Endothelial cell of umbilical vein (primary cell): ENCODE measurements around the gene RXFP4. TPM values are rescaled to one million over a fixed set of nuclear protein-coding genes. Genes with fewer than 3 reads are reported as not detected.
A peak's percentile ranks its signal among the peaks of the same experiment; 100 is the strongest.

Experiments
- BruUV-seq: library from RNA; stranded (reverse); fragments of 400-500 nt; replicated peaks from 2 replicates; lab custom pipeline; 2021; lab: Mats Ljungman, UMichigan
- CTCF ChIA-PET: fragments of 300-600, 350-600 bp; sonication (Branson Sonifier 250); formaldehyde crosslinking; loops from one replicate; lab custom pipeline; 2021; ENCODE audit warnings: antibody characterized with exemption, inconsistent platforms; lab: Charles Lee
- POLR2A ChIA-PET: fragments of 300-600, 350-600 bp; sonication (Branson Sonifier 250); formaldehyde crosslinking; loops from one replicate; lab custom pipeline; 2021; ENCODE audit warnings: antibody characterized with exemption, inconsistent platforms; lab: Charles Lee
- DNase-seq: peaks from one replicate; pipeline ENCODE4 v3.0.0-alpha.2; 2011; ENCODE audit warnings: low read depth, low spot score
- FAIRE-seq: peaks from 2 replicates; lab custom pipeline; 2011; peaks lifted over from hg19 to GRCh38; lab: Jason Lieb, UNC
- H2AFZ ChIP-seq: 2 replicates; pipeline ENCODE4 v1.6.0; 2012; ENCODE audit warnings: low read depth, low read length, control low read depth, inconsistent platforms
- H3K27ac ChIP-seq: 2 replicates; pipeline ENCODE4 v1.5.1; 2011; ENCODE audit warnings: low read depth, mild to moderate bottlenecking, control low read depth, low read length, moderate library complexity; ENCODE audit not compliant: insufficient read depth
- H3K27me3 ChIP-seq, 2 experiments: 2 replicates each; pipeline versions ENCODE4 v1.6.0 to v1.6.1; 2011; ENCODE audit warnings: low read length in 2 of 2, mixed read lengths in 1 of 2; ENCODE audit not compliant: control insufficient read depth in 2 of 2, insufficient read depth in 2 of 2
- H3K36me3 ChIP-seq, 2 experiments: 2 replicates in 1 of 2; 3 replicates in 1 of 2; pipeline ENCODE4 v1.5.1; 2011; ENCODE audit warnings: low read length in 2 of 2, mild to moderate bottlenecking in 1 of 2, moderate library complexity in 1 of 2; ENCODE audit not compliant: control insufficient read depth in 2 of 2, insufficient read depth in 2 of 2; ENCODE audit errors: extremely low read depth in 1 of 2
- H3K4me1 ChIP-seq: 3 replicates; pipeline ENCODE4 v1.5.1; 2011; ENCODE audit warnings: mild to moderate bottlenecking, low read length; ENCODE audit not compliant: control insufficient read depth, insufficient read depth; ENCODE audit errors: extremely low read depth
- H3K4me2 ChIP-seq: 2 replicates; pipeline ENCODE4 v1.6.1; 2011; ENCODE audit warnings: low read length, control low read depth, mixed read lengths; ENCODE audit not compliant: insufficient read depth
- H3K4me3 ChIP-seq, 3 experiments: fragments of 200-600 bp in 1 of 3; sonication (generic), shearing (Covaris generic) in 1 of 3; replicated peaks in 1 of 3; 2 replicates each; pipeline ENCODE4 v1.5.1; 2011 to 2016; ENCODE audit warnings: control low read depth in 3 of 3, low read length in 3 of 3, mild to moderate bottlenecking in 2 of 3, inconsistent platforms in 1 of 3, low read depth in 1 of 3, moderate library complexity in 1 of 3; ENCODE audit not compliant: insufficient read depth in 1 of 3
- H3K79me2 ChIP-seq: 2 replicates; pipeline ENCODE4 v1.6.0; 2012; ENCODE audit warnings: low read length, inconsistent platforms; ENCODE audit not compliant: control insufficient read depth, insufficient read depth
- H3K9ac ChIP-seq: replicated peaks from 2 replicates; pipeline ENCODE3; 2011; ENCODE audit warnings: low read length, control low read depth; ENCODE audit not compliant: insufficient read depth; ENCODE audit errors: extremely low read depth
- H3K9me1 ChIP-seq: replicated peaks from 3 replicates; pipeline ENCODE4 v1.6.0; 2011; ENCODE audit warnings: mild to moderate bottlenecking, low read length; ENCODE audit not compliant: control insufficient read depth, insufficient read depth; ENCODE audit errors: extremely low read depth
- H3K9me3 ChIP-seq: replicated peaks from 2 replicates; pipeline ENCODE4 v1.5.1; 2012; ENCODE audit warnings: low read length, inconsistent platforms; ENCODE audit not compliant: control insufficient read depth, insufficient read depth
- H4K20me1 ChIP-seq: replicated peaks from 2 replicates; pipeline ENCODE3; 2011; ENCODE audit warnings: mild to moderate bottlenecking, low read length; ENCODE audit not compliant: control insufficient read depth, insufficient read depth; ENCODE audit errors: extremely low read depth
- CTCF ChIP-seq, 2 donors: IDR thresholded peaks; 1 replicate in 1 of 2; 2 replicates in 1 of 2; pipeline ENCODE4 v1.5.1; 2011; ENCODE audit warnings: low read length in 2 of 2, mild to moderate bottlenecking in 2 of 2, moderate library complexity in 2 of 2, control low read depth in 1 of 2, inconsistent platforms in 1 of 2, low read depth in 1 of 2; ENCODE audit not compliant: insufficient read depth in 1 of 2; ENCODE audit errors: extremely low read depth in 1 of 2
- EZH2 ChIP-seq: IDR thresholded peaks from 2 replicates; pipeline ENCODE4 v1.6.1; 2012; ENCODE audit warnings: borderline replicate concordance, low read depth, mild to moderate bottlenecking, moderate library complexity, low read length, inconsistent platforms; ENCODE audit not compliant: severe bottlenecking
- FOS ChIP-seq: IDR thresholded peaks from 2 replicates; pipeline ENCODE4 v1.6.1; 2011; ENCODE audit warnings: mild to moderate bottlenecking, low read length, moderate library complexity, borderline replicate concordance; ENCODE audit not compliant: insufficient read depth
- GATA2 ChIP-seq: IDR thresholded peaks from 2 replicates; pipeline ENCODE4 v1.7.0; 2011; ENCODE audit warnings: low read depth, mild to moderate bottlenecking, moderate library complexity, mixed read lengths, low read length; ENCODE audit not compliant: insufficient read length, insufficient read depth
- JUN ChIP-seq: IDR thresholded peaks from 2 replicates; pipeline ENCODE4 v1.6.1; 2011; ENCODE audit warnings: borderline replicate concordance, low read depth; ENCODE audit not compliant: insufficient read length, insufficient read depth
- MAX ChIP-seq: IDR thresholded peaks from 2 replicates; pipeline ENCODE4 v1.6.1; 2011; ENCODE audit not compliant: insufficient read depth, insufficient read length
- MYC ChIP-seq: IDR thresholded peaks from one replicate; pipeline ENCODE4 v1.6.1; 2011; ENCODE audit warnings: mild to moderate bottlenecking, low read depth, low read length
- POLR2A ChIP-seq: IDR thresholded peaks from 2 replicates; pipeline ENCODE4 v1.6.1; 2012; ENCODE audit warnings: low read depth, mild to moderate bottlenecking, control low read depth, low read length
- POLR2AphosphoS5 ChIP-seq: IDR thresholded peaks from 2 replicates; pipeline ENCODE4 v1.6.1; 2012; ENCODE audit warnings: low read depth, mild to moderate bottlenecking, control low read depth, low read length, moderate library complexity; ENCODE audit not compliant: insufficient read depth
- dilution Hi-C: fragments of 300-500 bp; cut with MboI; formaldehyde crosslinking; loops from one replicate; pipeline ENCODE4 v1.15.0; 2019; ENCODE audit warnings: low sequenced_read_pairs; ENCODE audit not compliant: extremely low pct_ligation_motif_present
- intact Hi-C: fragments of 100-400 bp; cut with micrococcal nuclease; formaldehyde crosslinking; loops from one replicate; pipeline ENCODE4 v1.10.0; 2022
- polyA plus RNA-seq, 4 experiments: library from polyadenylated mRNA; depleted of rRNA in 3 of 4; stranded (reverse) in 3 of 4; unstranded in 1 of 4; fragments of >200 nt; gene quantifications; 2 replicates each; pipeline versions ENCODE4 v1.2.1 to v1.2.3, GENCODE V29; 2011 to 2012; ENCODE audit warnings: missing spikeins in 1 of 4
- total RNA-seq: library from RNA; stranded (reverse); gene quantifications from 2 replicates; pipeline ENCODE4 v1.2.3, GENCODE V29; 2021

The RXFP4 gene
- total and polyA plus RNA-seq, 2 donors (not counting 3 experiments of a cell fraction or from before 2014, with no cell fraction given), result not detected

- intact Hi-C loops, result loop anchor here (1.0 to 10.0 kb wide), 6 partner anchors 15 to 173 kb away; no protein-coding TSS in a partner anchor
Observed at GRCh38 chr1:155961937-155962336, 20.5 kb downstream of the RXFP4 start.

More at GRCh38 chr1:155961937-155962336, 20.5 kb downstream of the RXFP4 start:
- BruUV-seq, result no TSS peak
- ChIA-PET CTCF (interaction anchor here (0.5 to 4.6 kb wide), 13 partner anchors 9 to 194 kb away, joined by 3 to 138 read pairs (median 5); partner anchors contain the start of genes ARHGEF2, KHDC4 and UBQLN4), POLR2A (interaction anchor here (0.6 to 1.3 kb wide), 3 partner anchors 15 to 23 kb away, joined by 4 to 9 read pairs (median 7); partner anchors contain the start of gene ARHGEF2)
- Histone ChIP-seq H2AFZ (no peak overlapping the region), H3K4me3 (no peak overlapping the region), H3K79me2 (peaks cover 29% of the 10 kb centered on the region), H3K9me3 (no peaks in the 10 kb centered on the region), H3K4me1 (peaks cover 22% of the 10 kb centered on the region), H3K9ac (peak overlapping the region; percentile 49), H3K4me2 (no peak overlapping the region), H3K27ac (peak overlapping the region; percentile 86), H3K9me1 (no peaks in the 10 kb centered on the region), H3K27me3 (no peaks in the 10 kb centered on the region), H4K20me1 (no peaks in the 10 kb centered on the region), H3K36me3 (peaks cover 39 to 62% of the 10 kb centered on the region in 2 experiments)
- DNase-seq, result peak; percentile 91
- dilution Hi-C loops, result no loop called here
- TF ChIP-seq GATA2 (no peak), MYC (no peak), FOS (peak; percentile 94), EZH2 (no peak), CTCF (IDR thresholded peaks at IDR 0.05; ENCODE audit: extremely low read depth in 1 of 2, insufficient read depth in 1 of 2, low read depth in 1 of 2, low read length in 2 of 2) (peak; percentile 44 to 61), JUN (peak; percentile 80), POLR2A (peak; percentile 7), MAX (peak; percentile 48), POLR2AphosphoS5 (peak; percentile 74)
- FAIRE-seq, result peak; percentile 96
